WTC11 (cell line): ENCODE results near the gene TMEM80. TPM values are rescaled to one million over a fixed set of nuclear protein-coding genes. Genes with fewer than 3 reads are reported as not detected.

Experiments
- AFF4 ChIP-seq: sonication (generic); formaldehyde crosslinking; IDR thresholded peaks from 2 replicates; pipeline ENCODE4 v1.8.1; 2023; ENCODE audit warnings: mild to moderate bottlenecking, missing genetic modification reagents, borderline replicate concordance
- ATF1 ChIP-seq: sonication (generic); formaldehyde crosslinking; IDR thresholded peaks from 2 replicates; pipeline ENCODE4 v1.8.1; 2023; ENCODE audit warnings: mild to moderate bottlenecking, moderate library complexity, missing genetic modification reagents
- E2F4 ChIP-seq: sonication (generic); formaldehyde crosslinking; IDR thresholded peaks from 2 replicates; pipeline ENCODE4 v1.8.1; 2022; ENCODE audit warnings: low read depth, mild to moderate bottlenecking, moderate library complexity, missing genetic modification reagents, borderline replicate concordance
- EMX1 ChIP-seq: fragments of 250-450 bp; sonication (Bioruptor Pico); IDR thresholded peaks from 2 replicates; pipeline ENCODE4 v1.8.0; 2021; ENCODE audit warnings: mild to moderate bottlenecking
- FOXK1 ChIP-seq: sonication (generic); formaldehyde crosslinking; IDR thresholded peaks from 2 replicates; pipeline ENCODE4 v1.8.0; 2022; ENCODE audit warnings: mild to moderate bottlenecking, moderate library complexity, missing genetic modification reagents
- JAZF1 ChIP-seq: fragments of 250-450 bp; sonication (Bioruptor Pico); IDR thresholded peaks from 2 replicates; pipeline ENCODE4 v1.9.0; 2021; ENCODE audit warnings: moderate library complexity, mild to moderate bottlenecking, inconsistent platforms
- JUN ChIP-seq: sonication (generic); formaldehyde crosslinking; IDR thresholded peaks from 2 replicates; pipeline ENCODE4 v1.8.0; 2023; ENCODE audit warnings: mild to moderate bottlenecking, missing genetic modification reagents
- MYBL2 ChIP-seq: sonication (generic); formaldehyde crosslinking; IDR thresholded peaks from 2 replicates; pipeline ENCODE4 v1.8.1; 2023; ENCODE audit warnings: mild to moderate bottlenecking, moderate library complexity, missing genetic modification reagents
- NR2C2 ChIP-seq: sonication (generic); formaldehyde crosslinking; IDR thresholded peaks from 2 replicates; pipeline ENCODE4 v1.8.0; 2022; ENCODE audit warnings: mild to moderate bottlenecking, missing genetic modification reagents
- PRRX2 ChIP-seq: fragments of 250-450 bp; sonication (Bioruptor Pico); IDR thresholded peaks from 2 replicates; pipeline ENCODE4 v1.8.0; 2021; ENCODE audit warnings: mild to moderate bottlenecking
- TEAD4 ChIP-seq: sonication (generic); formaldehyde crosslinking; IDR thresholded peaks from 2 replicates; pipeline ENCODE4 v1.8.0; 2022; ENCODE audit warnings: mild to moderate bottlenecking, missing genetic modification reagents
- TP53 ChIP-seq: sonication (generic); formaldehyde crosslinking; IDR thresholded peaks from 2 replicates; pipeline ENCODE4 v1.8.1; 2023; ENCODE audit warnings: mild to moderate bottlenecking, missing genetic modification reagents
- ZNF138 ChIP-seq: sonication (generic); formaldehyde crosslinking; conservative IDR thresholded peaks from 2 replicates; pipeline ENCODE4 v1.8.1; 2022; ENCODE audit warnings: mild to moderate bottlenecking, moderate library complexity, missing genetic modification reagents
- ZNF232 ChIP-seq: sonication (generic); formaldehyde crosslinking; IDR thresholded peaks from 2 replicates; pipeline ENCODE4 v1.8.0; 2022; ENCODE audit warnings: mild to moderate bottlenecking, missing genetic modification reagents
- ZNF263 ChIP-seq: sonication (generic); formaldehyde crosslinking; IDR thresholded peaks from 2 replicates; pipeline ENCODE4 v1.8.1; 2022; ENCODE audit warnings: low read depth, mild to moderate bottlenecking, moderate library complexity, missing genetic modification reagents
- ZNF396 ChIP-seq: fragments of 250-450 bp; sonication (Bioruptor Pico); IDR thresholded peaks from 2 replicates; pipeline ENCODE4 v1.8.0; 2021; ENCODE audit warnings: mild to moderate bottlenecking, moderate library complexity, borderline replicate concordance
- ZNF425 ChIP-seq: fragments of 250-450 bp; sonication (Bioruptor Pico); conservative IDR thresholded peaks from 2 replicates; pipeline ENCODE4 v1.9.0; 2021; ENCODE audit warnings: mild to moderate bottlenecking
- ZNF671 ChIP-seq: fragments of 250-450 bp; sonication (Bioruptor Pico); IDR thresholded peaks from 2 replicates; pipeline ENCODE4 v1.8.0; 2021; ENCODE audit warnings: mild to moderate bottlenecking
- total RNA-seq: library from RNA; stranded (reverse); gene quantifications from 3 replicates; pipeline ENCODE4 v1.2.3, GENCODE V29; 2021
- TF ChIP-seq, protein P1 (sequence below): sonication (generic); formaldehyde crosslinking; IDR thresholded peaks from 2 replicates; pipeline ENCODE4 v1.8.0; 2023; ENCODE audit warnings: missing genetic modification reagents, mild to moderate bottlenecking, borderline replicate concordance
- TF ChIP-seq, protein P2 (sequence below): sonication (generic); formaldehyde crosslinking; IDR thresholded peaks from 2 replicates; pipeline ENCODE4 v1.8.1; 2022; ENCODE audit warnings: mild to moderate bottlenecking, moderate library complexity, missing genetic modification reagents
- TF ChIP-seq, protein P3 (sequence below): sonication (generic); formaldehyde crosslinking; IDR thresholded peaks from 2 replicates; pipeline ENCODE4 v1.8.0; 2022; ENCODE audit warnings: mild to moderate bottlenecking, missing genetic modification reagents
- TF ChIP-seq, protein P4 (sequence below): sonication (generic); formaldehyde crosslinking; IDR thresholded peaks from 2 replicates; pipeline ENCODE4 v1.8.0; 2022; ENCODE audit warnings: mild to moderate bottlenecking, missing genetic modification reagents
- TF ChIP-seq, protein P5 (sequence below): sonication (generic); formaldehyde crosslinking; IDR thresholded peaks from 2 replicates; pipeline ENCODE4 v1.8.0; 2023; ENCODE audit warnings: missing genetic modification reagents

Gene TMEM80
- total RNA-seq, 1 experiment from 2014 or later: 23.4 TPM

GRCh38 chr11:727859-728748 is 32.5 kb downstream of the TMEM80 start (continued):
- TF ChIP-seq, protein P1, sequence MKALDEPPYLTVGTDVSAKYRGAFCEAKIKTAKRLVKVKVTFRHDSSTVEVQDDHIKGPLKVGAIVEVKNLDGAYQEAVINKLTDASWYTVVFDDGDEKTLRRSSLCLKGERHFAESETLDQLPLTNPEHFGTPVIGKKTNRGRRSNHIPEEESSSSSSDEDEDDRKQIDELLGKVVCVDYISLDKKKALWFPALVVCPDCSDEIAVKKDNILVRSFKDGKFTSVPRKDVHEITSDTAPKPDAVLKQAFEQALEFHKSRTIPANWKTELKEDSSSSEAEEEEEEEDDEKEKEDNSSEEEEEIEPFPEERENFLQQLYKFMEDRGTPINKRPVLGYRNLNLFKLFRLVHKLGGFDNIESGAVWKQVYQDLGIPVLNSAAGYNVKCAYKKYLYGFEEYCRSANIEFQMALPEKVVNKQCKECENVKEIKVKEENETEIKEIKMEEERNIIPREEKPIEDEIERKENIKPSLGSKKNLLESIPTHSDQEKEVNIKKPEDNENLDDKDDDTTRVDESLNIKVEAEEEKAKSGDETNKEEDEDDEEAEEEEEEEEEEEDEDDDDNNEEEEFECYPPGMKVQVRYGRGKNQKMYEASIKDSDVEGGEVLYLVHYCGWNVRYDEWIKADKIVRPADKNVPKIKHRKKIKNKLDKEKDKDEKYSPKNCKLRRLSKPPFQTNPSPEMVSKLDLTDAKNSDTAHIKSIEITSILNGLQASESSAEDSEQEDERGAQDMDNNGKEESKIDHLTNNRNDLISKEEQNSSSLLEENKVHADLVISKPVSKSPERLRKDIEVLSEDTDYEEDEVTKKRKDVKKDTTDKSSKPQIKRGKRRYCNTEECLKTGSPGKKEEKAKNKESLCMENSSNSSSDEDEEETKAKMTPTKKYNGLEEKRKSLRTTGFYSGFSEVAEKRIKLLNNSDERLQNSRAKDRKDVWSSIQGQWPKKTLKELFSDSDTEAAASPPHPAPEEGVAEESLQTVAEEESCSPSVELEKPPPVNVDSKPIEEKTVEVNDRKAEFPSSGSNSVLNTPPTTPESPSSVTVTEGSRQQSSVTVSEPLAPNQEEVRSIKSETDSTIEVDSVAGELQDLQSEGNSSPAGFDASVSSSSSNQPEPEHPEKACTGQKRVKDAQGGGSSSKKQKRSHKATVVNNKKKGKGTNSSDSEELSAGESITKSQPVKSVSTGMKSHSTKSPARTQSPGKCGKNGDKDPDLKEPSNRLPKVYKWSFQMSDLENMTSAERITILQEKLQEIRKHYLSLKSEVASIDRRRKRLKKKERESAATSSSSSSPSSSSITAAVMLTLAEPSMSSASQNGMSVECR (CRISPR knock-in tag): peak; percentile 36; the same call in 1 of the 2 replicates
- peak; percentile 83; the same call in 1 of the 2 replicates for TF ChIP-seq ZNF232 (CRISPR knock-in tag)
- TF ChIP-seq, protein P2, sequence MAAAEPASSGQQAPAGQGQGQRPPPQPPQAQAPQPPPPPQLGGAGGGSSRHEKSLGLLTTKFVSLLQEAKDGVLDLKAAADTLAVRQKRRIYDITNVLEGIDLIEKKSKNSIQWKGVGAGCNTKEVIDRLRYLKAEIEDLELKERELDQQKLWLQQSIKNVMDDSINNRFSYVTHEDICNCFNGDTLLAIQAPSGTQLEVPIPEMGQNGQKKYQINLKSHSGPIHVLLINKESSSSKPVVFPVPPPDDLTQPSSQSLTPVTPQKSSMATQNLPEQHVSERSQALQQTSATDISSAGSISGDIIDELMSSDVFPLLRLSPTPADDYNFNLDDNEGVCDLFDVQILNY (CRISPR knock-in tag): no peak; the same call in 1 of the 2 replicates
- no peak for TF ChIP-seq E2F4 (CRISPR knock-in tag)
- TF ChIP-seq EMX1 (CRISPR knock-in tag): no peak
- no peak for TF ChIP-seq TP53 (CRISPR knock-in tag)
- no peak for TF ChIP-seq ZNF396
- TF ChIP-seq, protein P3, sequence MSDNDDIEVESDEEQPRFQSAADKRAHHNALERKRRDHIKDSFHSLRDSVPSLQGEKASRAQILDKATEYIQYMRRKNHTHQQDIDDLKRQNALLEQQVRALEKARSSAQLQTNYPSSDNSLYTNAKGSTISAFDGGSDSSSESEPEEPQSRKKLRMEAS (CRISPR knock-in tag): peak; percentile 84
- TF ChIP-seq NR2C2 (CRISPR knock-in tag): no peak
- TF ChIP-seq ATF1 (CRISPR knock-in tag): no peak
- TF ChIP-seq, protein P4, sequence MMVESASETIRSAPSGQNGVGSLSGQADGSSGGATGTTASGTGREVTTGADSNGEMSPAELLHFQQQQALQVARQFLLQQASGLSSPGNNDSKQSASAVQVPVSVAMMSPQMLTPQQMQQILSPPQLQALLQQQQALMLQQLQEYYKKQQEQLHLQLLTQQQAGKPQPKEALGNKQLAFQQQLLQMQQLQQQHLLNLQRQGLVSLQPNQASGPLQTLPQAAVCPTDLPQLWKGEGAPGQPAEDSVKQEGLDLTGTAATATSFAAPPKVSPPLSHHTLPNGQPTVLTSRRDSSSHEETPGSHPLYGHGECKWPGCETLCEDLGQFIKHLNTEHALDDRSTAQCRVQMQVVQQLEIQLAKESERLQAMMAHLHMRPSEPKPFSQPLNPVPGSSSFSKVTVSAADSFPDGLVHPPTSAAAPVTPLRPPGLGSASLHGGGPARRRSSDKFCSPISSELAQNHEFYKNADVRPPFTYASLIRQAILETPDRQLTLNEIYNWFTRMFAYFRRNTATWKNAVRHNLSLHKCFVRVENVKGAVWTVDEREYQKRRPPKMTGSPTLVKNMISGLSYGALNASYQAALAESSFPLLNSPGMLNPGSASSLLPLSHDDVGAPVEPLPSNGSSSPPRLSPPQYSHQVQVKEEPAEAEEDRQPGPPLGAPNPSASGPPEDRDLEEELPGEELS (CRISPR knock-in tag): no peak
- TF ChIP-seq ZNF263: no peak
- TF ChIP-seq, protein P5, sequence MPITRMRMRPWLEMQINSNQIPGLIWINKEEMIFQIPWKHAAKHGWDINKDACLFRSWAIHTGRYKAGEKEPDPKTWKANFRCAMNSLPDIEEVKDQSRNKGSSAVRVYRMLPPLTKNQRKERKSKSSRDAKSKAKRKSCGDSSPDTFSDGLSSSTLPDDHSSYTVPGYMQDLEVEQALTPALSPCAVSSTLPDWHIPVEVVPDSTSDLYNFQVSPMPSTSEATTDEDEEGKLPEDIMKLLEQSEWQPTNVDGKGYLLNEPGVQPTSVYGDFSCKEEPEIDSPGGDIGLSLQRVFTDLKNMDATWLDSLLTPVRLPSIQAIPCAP: no peak
- no peak for TF ChIP-seq MYBL2 (CRISPR knock-in tag)
- TF ChIP-seq JAZF1 (CRISPR knock-in tag): no peak
- TF ChIP-seq TEAD4 (CRISPR knock-in tag): no peak
- no peak for TF ChIP-seq ZNF138 (CRISPR knock-in tag)
- TF ChIP-seq ZNF671 (CRISPR knock-in tag): no peak
- TF ChIP-seq AFF4 (CRISPR knock-in tag): no peak
- TF ChIP-seq PRRX2 (CRISPR knock-in tag): no peak
- TF ChIP-seq ZNF425 (CRISPR knock-in tag): no peak
- TF ChIP-seq FOXK1 (CRISPR knock-in tag): no peak
- no peak for TF ChIP-seq JUN (CRISPR knock-in tag)
